ENCODE measurements around the gene PRDX3.

PRDX3 gene

DNA sequence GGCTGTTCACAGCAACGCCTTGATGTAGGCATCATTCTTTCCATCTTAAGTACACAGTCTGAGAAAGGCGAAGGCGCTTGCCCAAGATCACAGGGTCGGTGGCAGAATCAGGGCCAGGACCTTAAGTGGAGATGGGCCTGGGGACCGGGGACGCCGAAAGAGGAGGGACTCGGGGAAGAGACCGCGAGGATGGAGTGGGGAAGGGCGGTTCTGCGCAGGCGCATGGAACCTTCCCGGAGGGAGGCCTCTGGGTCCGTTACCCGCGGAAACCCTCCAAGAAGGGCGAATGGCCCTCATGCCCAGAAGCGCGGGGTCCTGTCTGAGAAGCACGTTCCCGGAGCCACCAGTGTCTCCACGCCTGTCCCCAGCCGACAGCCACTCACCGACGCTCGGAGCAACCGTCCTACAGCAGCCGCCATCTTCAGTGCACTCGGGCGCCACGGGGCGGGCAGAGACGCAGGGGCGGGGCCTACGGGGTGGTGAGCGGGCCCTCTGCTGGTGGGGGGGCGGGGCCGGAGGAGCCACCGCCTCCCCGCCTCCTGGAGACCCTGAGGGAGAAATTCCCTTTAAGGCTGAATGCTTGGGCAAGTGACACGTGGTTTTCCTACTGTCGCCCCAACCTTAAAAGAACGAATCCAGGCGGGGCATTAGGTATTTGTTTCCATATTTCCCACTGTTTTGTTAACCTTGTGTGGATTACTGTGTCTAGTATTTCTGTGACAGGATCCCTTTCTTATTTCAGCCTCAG lies at the start of gene PRDX3:
PRDX3 (minus strand) TSS at position 441 of the 748 bp plus-strand sequence; CDS start at position 419, 22 bp downstream.
- DNase-seq, result peak; percentile 88

DNA sequence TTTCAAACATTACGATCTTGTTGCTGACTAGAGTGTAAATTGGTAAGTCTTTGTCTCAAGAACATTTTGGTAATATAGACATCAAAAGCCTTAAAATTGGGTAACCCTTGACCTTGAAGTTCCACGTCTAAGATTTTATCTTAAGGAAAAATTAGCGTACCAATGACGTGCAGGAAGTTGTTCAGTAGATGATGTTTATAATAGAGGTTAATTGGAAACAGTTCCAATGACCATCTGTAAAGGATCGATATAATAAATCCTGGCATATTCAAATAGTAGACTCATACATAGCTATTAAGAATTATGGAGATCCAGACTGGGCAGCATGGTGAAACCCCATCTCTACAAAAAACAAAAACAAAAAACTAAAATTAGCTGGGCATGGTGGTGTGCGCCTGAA lies 49.2 kb upstream of the PRDX3 start:
- no peak for DNase-seq

DNA sequence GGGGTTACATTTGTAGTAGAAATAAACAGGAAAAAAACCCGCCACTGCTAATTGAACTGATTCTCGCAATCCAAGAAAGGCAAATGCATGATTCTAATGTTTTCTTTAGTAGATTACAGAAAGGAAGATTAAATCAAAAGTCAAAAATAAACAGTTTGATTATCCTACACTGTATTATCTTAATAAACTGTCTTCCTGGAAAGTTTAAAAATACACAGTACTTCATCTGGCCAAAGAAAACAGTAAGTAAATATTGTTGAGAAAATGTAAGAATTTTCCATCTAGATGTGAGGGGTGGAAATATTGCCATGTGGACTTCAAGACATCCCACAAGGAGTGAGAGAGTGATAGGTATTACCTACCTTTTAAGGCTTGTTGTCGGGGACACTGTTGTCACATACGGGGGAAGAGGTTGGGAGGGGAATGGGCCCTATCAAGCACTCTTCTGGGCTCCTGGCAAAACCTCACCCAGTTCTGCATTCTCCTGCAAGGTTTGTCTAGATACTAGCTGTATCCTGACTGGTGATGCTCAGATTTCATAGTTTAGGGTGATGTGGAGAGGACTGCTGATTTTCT lies 46.6 kb upstream of the PRDX3 start:
- DNase-seq, result no peak

DNA sequence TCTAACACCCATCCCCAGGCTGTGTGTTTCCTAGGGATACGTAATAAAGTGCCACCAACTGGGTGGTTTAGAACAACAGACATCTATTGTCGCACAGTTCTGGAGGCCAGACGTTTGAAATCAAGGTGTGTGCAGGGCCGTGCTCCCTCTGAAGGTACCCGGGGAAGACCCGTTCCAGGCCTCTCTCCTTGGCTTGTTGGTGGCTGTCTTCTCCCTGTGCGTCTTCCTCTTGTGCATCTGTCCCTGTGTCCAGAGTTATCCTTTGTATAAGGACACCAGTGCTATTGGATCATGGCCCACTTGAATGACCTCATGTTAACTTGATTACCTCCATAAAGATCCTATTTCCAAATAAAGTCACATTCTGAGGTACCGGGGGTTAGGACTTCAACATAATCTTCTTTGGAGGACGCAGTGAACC lies 44.4 kb upstream of the PRDX3 start:
- DNase-seq, result no peak

DNA sequence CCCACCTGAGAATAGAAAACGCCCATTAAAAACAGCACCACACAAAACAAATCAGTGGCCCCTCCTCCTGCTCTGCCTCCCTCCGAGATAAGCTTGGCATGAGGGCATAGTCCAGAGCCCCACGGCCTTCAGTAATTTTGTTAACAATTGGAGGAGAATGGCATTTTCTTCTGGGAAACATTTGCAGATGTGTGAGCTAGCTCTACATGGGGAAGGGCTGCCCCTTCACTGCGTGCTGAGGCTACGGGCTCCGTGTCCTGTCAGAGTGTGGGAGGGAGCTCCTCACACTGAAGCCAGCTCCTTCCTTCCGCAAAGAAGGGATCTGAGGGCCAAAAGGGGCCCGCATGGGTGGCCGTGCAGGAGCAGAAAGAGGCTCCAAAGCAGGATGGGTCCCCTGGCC lies 43.9 kb upstream of the PRDX3 start:
- DNase-seq, result no peak

DNA sequence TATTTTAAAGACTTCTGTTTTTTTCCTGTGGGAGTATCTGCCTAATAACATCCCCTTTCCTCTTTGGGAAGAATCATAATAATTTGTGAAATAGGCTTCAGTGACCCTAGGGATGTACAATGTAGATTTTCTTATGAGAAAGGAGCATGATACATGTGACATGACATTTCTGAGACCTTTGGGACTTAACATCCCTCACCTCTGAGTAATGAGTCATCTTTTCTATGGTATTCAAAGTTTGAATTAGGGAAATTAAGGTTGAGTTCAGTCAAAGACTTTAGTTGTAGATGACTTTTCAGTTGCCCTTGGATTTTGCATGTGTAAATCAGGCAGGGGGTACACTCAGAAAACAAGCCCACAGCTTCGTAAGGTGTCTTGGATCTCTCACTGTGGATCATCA lies 43.1 kb upstream of the PRDX3 start:
- peak; percentile 4 for DNase-seq

DNA sequence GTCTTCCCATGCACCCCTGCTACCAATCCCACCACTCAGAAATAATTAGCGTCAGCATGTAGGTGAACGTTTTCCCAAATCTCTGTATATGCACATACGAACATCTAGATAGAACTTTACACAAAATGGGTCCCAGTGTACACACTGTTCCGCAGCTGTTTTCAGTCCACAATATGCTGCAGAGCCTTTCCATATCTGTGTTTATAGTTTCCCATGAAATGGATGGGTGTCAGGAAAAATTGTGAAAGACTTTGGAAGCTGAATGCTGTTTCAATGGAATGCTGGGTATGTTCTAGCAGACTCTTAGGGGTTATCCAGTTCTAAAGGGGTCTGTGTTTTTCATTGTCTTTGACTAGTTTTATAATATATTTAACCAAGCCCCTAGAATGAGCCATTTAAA lies 42.6 kb upstream of the PRDX3 start:
- DNase-seq, result no peak

DNA sequence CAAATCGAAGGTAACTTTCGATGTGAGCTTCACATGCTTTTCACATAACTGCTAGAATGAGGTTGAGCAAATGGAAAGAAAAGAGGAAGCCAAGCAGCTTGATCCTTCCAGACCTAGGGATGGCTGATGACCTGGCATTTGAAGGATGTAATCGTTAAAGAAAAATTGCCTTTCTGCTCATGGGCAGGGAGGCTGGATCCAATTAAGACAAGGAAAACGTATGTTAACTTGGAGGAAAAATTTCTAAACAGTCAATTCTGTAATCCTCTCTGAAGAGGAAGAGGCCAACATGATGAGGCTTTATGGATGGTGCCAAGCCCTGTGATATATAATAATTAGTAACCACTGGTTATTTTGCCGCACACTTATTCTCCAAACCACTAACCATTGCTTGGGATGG lies 41.3 kb upstream of the PRDX3 start:
- DNase-seq, result no peak

DNA sequence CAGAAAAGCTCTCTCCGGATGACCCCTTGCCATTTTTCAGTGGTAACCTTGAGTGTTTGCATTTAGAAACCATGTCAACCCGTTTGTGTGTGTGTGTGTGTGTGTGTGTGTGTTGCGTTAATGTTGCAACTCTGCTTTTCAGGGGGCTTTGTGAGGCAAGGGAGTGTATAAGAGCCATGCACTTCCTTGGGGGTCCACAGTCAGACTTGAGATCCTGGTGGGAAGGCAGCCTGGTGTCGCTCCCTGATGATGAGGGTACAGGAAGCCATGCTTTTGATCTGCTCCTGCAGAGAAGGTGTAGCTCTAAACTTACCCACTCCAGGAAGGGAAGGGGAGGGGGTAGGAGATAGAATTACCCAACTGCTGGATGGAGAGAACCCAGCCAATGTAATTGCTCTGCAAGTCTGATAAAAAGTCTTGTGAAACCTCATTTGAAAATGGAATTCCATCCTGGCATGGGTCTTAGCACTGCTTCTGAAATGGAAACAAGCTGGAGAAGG lies 39.4 kb upstream of the PRDX3 start:
- DNase-seq, result no peak

DNA sequence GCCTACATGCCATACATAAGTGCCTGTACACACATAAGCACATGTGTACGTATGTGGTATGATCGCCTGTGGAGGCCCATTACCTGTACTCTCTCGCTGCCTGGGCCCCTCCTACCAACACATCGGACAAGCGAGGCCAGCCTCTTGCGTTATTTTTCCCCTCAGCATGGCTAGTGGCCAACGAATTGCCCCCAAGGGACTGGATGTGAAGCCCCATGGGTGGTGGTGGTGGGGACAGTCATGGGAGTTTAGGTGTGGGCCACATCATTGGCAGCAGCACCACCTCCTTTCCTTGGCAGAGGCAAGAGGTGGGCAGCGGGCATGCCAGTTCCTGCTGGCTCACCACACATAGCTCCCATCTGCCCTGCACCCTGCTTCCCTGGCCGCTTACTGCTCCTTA lies 38.8 kb upstream of the PRDX3 start:
- no peak for DNase-seq

DNA sequence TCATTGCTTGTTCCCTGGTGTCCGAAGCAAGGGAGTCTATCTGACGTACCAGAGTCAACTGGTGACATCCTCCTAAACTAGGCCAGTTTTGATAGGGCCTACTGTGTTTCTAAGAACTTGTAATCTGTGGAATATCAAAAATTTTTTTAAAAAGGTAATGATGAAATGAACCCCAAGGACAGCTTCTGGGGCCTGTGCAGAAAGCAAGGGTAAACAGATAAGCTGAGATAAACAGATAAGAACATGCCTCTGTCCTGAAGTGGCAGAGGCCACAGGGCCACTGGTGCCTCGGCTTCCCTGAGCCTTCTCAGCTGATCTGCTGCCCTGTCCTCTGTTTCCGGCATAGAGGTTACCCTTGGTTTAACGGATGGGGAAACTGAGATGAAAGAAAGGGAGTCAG lies 37.5 kb upstream of the PRDX3 start:
- DNase-seq, result no peak

DNA sequence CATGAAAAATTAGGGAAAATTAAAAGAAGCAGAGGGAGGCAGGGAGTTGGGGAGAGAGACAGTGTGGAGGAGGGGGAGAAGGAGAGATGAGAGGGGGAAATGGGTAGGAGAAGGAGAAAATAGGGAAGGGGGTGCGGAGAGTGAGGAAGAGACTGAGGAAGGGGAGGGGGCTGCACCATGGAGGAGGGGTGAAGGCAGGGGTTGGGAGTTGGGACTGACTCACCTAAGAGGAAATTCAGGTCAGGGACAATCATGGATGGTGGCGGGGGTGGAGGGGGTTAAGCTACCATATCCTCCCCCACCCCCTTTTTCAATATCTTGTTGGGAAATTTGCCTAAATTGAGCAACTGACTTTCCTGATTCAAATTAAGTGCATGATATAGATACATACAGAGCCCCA lies 36.8 kb upstream of the PRDX3 start:
- DNase-seq, result no peak

DNA sequence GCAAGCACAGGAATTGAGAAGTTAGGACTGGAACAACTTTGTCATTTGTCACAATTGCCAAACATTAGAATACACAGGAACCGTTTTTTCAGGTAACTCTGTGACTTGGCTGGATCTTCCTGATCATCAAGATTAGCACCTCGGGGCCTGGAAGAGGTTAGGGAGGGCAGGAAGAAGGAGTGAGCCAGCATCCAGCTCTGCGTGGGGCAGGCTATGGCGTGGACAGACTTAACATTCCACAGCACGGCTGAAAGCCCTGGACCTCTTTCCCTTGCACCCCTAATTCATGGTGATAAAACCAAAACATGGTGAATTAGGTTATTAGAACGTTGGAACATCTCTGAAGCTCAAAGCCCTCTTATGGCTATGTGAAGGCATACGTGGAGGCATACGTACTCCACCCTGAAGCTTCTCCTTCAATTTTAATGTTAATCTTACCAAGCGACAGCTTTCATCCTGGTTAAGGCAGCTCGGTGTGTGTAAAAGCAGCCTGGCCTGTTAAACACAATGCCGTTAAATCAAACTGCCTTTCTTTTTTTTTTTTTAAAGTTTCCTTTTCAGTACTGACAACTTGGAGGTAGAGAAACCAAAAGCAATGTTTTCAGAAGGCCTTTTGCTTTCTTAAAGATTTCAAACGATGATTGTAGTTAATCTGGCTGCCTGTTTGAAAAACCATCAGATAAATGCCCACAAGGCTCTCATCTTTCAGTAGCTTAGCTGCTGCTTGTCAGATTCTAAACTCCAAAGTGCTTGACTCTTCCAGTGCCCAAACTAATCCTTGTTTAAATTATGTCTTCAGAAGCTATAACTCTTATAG lies 33.2 kb upstream of the PRDX3 start:
- DNase-seq, result no peak

DNA sequence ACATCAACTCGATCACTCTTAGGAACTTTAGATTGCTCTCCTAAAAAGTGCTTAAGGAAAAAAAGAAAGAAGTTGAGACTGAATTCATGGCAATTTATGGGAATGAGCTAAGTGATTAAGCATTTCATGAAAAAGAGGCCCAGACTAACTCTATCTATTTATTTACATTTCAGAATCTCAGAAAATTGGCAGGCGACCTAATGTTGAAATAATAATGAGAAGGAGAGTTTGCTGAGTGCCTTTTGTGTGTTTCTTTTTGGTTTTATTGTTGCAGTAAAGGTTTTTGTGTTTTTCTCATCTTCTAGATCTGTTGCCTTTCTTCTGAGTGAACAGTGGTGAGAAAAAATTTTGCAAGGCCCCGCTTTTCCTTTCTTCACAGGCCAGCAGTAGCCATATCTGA lies 32.6 kb upstream of the PRDX3 start:
- no peak for DNase-seq

DNA sequence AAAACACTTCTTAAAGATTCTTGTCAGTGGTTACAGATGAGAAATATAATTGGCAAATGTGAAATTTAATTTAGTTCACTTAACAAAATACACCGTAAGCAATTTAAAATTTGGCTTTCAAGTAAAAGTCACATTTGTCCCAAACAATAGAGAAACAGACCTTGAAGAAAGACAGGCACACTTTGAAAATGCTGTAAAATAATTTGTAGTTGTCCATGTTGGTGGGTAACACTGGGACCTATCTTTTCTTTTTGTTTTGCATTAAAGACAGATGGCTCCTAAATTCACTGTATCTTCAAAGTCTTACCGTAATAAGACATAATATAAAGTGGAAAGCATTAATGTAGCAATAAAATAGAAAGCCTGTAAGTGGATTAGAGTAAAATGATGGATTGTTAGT lies 32.0 kb upstream of the PRDX3 start:
- no peak for DNase-seq

DNA sequence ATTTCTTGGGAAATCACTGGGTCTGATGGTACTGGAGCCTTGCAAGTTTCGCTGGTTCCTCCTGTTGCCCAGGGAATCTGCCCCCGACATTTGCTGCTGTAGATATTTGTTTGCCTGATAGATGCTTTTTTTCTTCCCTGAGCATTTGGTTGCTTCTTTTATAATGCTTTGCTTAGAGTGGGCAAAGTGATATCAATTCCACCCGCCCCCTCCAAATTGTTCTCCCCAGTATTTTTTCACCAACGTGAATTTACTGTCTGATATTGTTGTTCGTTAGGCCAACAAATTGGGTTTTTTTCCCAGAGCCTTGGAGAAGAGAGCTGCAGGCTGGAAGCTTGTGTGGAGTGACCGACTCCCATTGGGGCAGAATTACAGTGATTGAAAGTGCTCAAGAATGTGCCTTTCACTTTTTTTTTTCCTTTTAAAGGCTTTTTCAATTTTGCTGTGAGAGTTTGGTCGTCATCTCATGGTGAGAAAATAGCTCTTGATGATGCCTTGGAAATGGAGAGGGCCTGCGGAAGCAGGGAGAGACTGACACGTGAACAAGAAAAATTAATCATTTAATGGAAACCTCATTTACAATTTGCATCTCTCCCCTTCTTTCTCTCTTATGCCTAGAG lies 31.2 kb upstream of the PRDX3 start:
- no peak for DNase-seq

DNA sequence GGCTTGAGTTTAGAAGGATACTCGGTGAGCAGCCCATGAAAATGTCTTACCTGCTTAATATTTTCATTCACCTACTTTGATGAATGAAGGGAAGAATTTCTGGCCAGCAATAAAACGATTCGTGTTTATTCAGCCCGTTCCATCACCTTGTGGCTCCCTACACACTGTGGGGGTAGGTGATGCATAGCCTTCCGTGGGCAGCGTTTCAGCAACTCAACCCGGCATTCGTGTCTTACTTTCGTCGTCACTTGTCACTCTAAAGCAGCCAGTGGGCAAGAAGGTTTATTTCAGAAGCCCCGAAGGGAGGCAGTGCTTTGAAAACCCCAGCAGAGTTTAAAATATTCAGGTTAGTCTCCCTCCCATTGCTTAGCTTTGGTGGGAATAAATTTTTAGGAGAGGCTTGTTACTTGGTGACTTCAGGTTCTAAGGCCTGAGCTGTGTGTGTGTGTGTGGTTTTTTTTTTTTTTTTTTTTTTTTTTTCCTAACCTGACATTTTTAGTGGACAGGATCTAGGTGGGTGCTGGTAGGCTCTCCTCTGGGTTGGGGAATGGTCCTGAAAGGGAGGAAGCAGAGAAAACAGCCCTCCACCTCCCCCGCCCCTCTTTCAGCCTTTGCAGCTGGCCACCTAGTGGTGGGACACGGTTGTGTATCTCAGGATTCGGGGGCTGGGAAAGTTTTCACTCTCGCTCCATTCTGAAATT lies 30.6 kb upstream of the PRDX3 start:
- peak; percentile 50 for DNase-seq

DNA sequence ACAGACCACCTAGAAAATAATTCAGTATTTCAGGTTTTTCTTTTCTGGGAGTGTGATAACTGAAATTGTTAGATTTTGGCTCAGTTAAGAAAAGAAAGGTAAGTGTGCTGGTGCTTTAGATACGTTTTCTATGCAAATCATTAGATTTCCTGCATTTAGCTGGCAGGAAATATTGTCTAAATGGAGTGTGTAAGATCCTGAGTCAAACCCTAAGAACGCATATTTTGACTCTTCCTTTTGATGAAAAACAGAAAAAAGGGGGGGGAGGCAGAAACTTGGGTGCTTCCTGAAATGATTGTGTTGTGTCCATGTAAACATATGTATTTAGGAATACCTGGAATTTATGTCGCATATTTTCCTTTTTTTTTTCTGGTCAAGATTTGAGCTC lies 29.9 kb upstream of the PRDX3 start:
- DNase-seq, result no peak

DNA sequence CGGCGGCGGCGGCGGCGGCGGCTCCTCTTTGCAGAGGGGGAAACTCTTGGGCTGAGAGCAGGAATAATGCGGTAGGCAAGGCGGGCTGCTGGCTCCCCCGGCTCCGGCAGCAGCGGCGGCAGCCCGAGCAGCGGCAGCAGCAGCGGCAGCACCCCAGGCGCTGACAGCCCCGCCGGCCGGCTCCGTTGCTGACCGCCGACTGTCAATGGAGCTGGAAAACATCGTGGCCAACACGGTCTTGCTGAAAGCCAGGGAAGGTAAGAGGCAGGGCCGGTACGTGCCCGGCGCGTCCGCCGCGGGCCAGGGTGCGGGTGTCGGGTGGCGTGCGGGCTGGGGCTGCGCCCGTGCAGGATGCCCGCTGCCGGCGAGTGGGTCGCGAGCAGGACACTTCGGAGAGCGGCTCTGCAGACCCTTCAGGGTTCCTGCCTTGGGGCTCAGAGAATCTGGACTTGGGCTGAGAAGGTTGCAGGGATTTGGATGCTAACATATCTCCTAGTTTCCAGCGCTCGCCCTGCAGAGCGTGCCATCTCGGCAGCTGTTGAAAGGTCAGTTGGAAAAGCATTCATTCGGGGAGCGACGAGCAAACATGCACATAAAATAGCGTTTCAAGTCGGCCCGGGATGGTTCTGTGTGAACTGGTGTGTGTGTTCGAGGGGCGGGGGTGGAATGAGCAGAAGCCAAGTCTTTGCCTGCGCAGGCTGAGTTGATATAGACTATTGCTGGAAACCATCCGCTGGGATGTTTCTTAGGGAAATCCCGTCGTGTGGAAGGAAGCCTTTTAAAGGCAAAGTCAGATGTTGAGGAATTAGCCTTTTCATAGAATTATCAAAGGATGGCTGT lies 29.3 kb upstream of the PRDX3 start:
- DNase-seq, result peak; percentile 28

DNA sequence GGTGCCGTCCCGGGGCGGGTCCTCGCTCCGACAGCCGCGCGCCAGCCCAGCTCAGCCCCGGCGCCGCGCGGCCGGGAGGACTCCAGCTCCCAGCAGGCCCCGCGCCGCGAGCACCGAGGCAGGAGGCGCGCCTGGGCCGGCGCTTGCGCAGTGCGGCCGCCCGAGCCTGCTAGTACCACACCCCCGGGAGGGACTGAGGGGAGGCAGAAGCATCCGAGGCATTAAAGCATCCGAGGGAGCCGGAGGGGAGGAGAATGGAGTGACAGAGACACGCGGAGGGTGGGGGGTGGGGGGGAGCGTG lies 28.7 kb upstream of the PRDX3 start, which contains the start of gene GRK5:
GRK5 (plus strand) TSS at position 206 of the 301 bp plus-strand sequence. CDS start 347 bp downstream, outside the sequence.
- peak; percentile 97 for DNase-seq

DNA sequence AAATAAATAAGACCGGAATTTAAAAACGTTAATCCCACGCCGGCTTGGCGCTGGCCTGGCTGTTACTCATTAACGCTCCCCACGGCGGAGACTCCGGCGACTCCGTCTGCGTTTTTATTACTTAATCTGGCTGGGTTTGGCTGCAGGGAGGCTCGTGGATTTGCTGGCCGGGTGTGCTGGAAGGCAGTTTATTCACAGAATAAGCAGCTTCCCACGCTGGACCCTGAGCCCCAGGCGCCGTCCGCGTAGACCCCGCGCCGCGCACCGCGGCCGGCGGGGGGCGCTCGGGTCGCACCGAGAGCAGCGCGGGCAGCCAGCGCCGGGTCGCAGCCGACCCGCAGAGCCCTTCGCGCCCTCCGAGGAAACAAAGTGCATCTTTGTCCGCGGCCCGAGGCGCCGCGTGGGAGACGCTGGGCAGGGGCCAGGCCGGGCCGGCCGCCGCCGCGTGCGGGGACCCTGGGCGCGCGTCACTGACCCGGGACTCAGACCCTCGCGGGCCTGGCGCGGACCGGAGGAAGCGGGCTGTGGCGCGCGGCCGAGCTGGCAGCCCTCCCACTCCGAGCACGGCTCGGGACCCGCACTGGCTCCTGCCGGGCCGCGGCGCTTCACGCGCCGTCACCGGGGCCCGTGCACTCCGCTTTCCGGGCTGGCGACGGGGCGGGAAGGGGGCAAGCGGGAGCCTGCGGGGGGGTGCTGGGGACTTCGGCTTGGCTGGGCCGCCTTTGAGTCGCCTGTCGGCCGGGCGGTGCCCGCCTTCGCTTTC lies 28.2 kb upstream of the PRDX3 start:
- peak; percentile 71 for DNase-seq

All from inflammatory macrophage treated with lipopolysaccharide for 4 hours (primary cell).